H1 (cell line): ENCODE measurements around the gene MUC5B. TPM values are rescaled to one million over a fixed set of nuclear protein-coding genes. Genes with fewer than 3 reads are reported as not detected.

Experiments used
- CTCF ChIA-PET: fragments of 300-600 bp; sonication (Branson Sonifier 250); formaldehyde crosslinking; loops from one replicate; lab custom pipeline; 2021; ENCODE audit not compliant: partially characterized antibody; lab: Charles Lee
- POLR2A ChIA-PET: fragments of 300-600 bp; sonication (Branson Sonifier 250); formaldehyde crosslinking; loops from one replicate; lab custom pipeline; 2021; ENCODE audit warnings: inconsistent platforms; ENCODE audit not compliant: partially characterized antibody; lab: Charles Lee
- DNase-seq, 2 experiments: peaks; one replicate each; pipeline versions ENCODE4 v3.0.0 to v3.0.0-alpha.2; 2010 to 2022; ENCODE audit warnings: low spot score in 2 of 2, low read depth in 1 of 2, mixed read lengths in 1 of 2
- FAIRE-seq: peaks from 2 replicates; lab custom pipeline; 2011; peaks lifted over from hg19 to GRCh38; lab: Jason Lieb, UNC
- H2AFZ ChIP-seq: 2 replicates; pipeline ENCODE4 v1.8.1; 2012; ENCODE audit warnings: low read length, inconsistent platforms
- H2AK5ac ChIP-seq: 2 replicates; pipeline ENCODE4 v1.6.1; 2013; ENCODE audit warnings: low read depth, low read length
- H2BK120ac ChIP-seq: replicated peaks from 2 replicates; pipeline ENCODE3; 2013; ENCODE audit warnings: low read depth, low read length, inconsistent platforms
- H2BK12ac ChIP-seq: 2 replicates; pipeline ENCODE4 v1.6.1; 2013; ENCODE audit warnings: low read depth, low read length
- H2BK15ac ChIP-seq: 2 replicates; pipeline ENCODE4 v1.6.1; 2013; ENCODE audit warnings: low read length
- H2BK20ac ChIP-seq: 2 replicates; pipeline ENCODE4 v1.6.1; 2013; ENCODE audit warnings: low read length
- H2BK5ac ChIP-seq: 2 replicates; pipeline ENCODE4 v1.6.1; 2013; ENCODE audit warnings: low read depth, low read length
- H3K14ac ChIP-seq: 2 replicates; pipeline ENCODE4 v1.6.1; 2013; ENCODE audit warnings: inconsistent platforms; ENCODE audit not compliant: insufficient read length
- H3K18ac ChIP-seq: 2 replicates; pipeline ENCODE4 v1.6.1; 2013; ENCODE audit warnings: low read length; ENCODE audit errors: extremely low read depth
- H3K23ac ChIP-seq: 2 replicates; pipeline ENCODE4 v1.6.1; 2013; ENCODE audit warnings: inconsistent platforms; ENCODE audit not compliant: insufficient read length
- H3K23me2 ChIP-seq: 2 replicates; pipeline ENCODE4 v1.6.1; 2013; ENCODE audit warnings: low read depth, low read length
- H3K27ac ChIP-seq: 2 replicates; pipeline ENCODE4 v1.6.1; 2011; ENCODE audit warnings: low read depth, low read length, inconsistent platforms
- H3K27me3 ChIP-seq, 4 experiments: replicated peaks in 1 of 4; 1 replicate in 1 of 4; 2 replicates in 3 of 4; pipeline versions ENCODE4 v1.6.1 to v1.8.1; 2011 to 2013; ENCODE audit warnings: low read length in 3 of 4, mild to moderate bottlenecking in 3 of 4, inconsistent platforms in 2 of 4, mixed read lengths in 2 of 4, moderate library complexity in 1 of 4; ENCODE audit not compliant: control insufficient read depth in 3 of 4, insufficient read depth in 3 of 4; ENCODE audit errors: extremely low read depth in 1 of 4
- H3K36me3 ChIP-seq, 4 experiments: 2 replicates each; pipeline versions ENCODE4 v1.6.1 to v1.8.1; 2011 to 2013; ENCODE audit warnings: mild to moderate bottlenecking in 4 of 4, low read length in 3 of 4, moderate library complexity in 2 of 4, control low read depth in 1 of 4, inconsistent platforms in 1 of 4; ENCODE audit not compliant: insufficient read depth in 4 of 4, control insufficient read depth in 2 of 4
- H3K4ac ChIP-seq: replicated peaks from 2 replicates; pipeline ENCODE3; 2013; ENCODE audit warnings: low read length, low read depth, mixed read lengths, inconsistent platforms; ENCODE audit not compliant: insufficient read length
- H3K4me1 ChIP-seq, 4 experiments: replicated peaks in 1 of 4; 1 replicate in 1 of 4; 2 replicates in 3 of 4; pipeline versions ENCODE4 v1.6.1 to v1.8.1; 2011 to 2013; ENCODE audit warnings: low read length in 3 of 4, inconsistent platforms in 2 of 4, mixed read lengths in 1 of 4; ENCODE audit not compliant: insufficient read depth in 4 of 4, control insufficient read depth in 3 of 4
- H3K4me2 ChIP-seq, 2 experiments: 2 replicates each; pipeline versions ENCODE4 v1.6.1 to v1.8.1; 2011 to 2013; ENCODE audit warnings: low read depth in 2 of 2, low read length in 2 of 2, control low read depth in 1 of 2, inconsistent platforms in 1 of 2, mild to moderate bottlenecking in 1 of 2; ENCODE audit not compliant: insufficient read depth in 1 of 2
- H3K4me3 ChIP-seq, 4 experiments: fragments of 200-600, 300-600 bp in 1 of 4; sonication (generic), shearing (Covaris generic), sonication (Bioruptor Twin) in 1 of 4; 2 replicates each; pipeline versions ENCODE4 v1.5.1 to v1.8.1; 2011 to 2016; ENCODE audit warnings: low read length in 4 of 4, low read depth in 3 of 4, control low read depth in 2 of 4, inconsistent platforms in 2 of 4, mild to moderate bottlenecking in 2 of 4, mixed read lengths in 1 of 4, moderate library complexity in 1 of 4; ENCODE audit not compliant: insufficient read depth in 2 of 4; ENCODE audit errors: extremely low read depth in 1 of 4
- H3K56ac ChIP-seq: replicated peaks from 2 replicates; pipeline ENCODE3; 2013; ENCODE audit warnings: low read depth, mild to moderate bottlenecking, mixed read lengths, low read length, inconsistent platforms; ENCODE audit not compliant: insufficient read length
- H3K79me1 ChIP-seq: 2 replicates; pipeline ENCODE4 v1.6.1; 2013; ENCODE audit warnings: low read depth, low read length, control low read depth
- H3K79me2 ChIP-seq, 2 experiments: 2 replicates each; pipeline versions ENCODE4 v1.6.1 to v1.8.1; 2012 to 2013; ENCODE audit warnings: low read length in 2 of 2, mild to moderate bottlenecking in 2 of 2, inconsistent platforms in 1 of 2; ENCODE audit not compliant: insufficient read depth in 2 of 2, control insufficient read depth in 1 of 2
- H3K9ac ChIP-seq, 4 experiments: replicated peaks in 1 of 4; 1 replicate in 1 of 4; 2 replicates in 3 of 4; pipeline versions ENCODE4 v1.6.1 to v1.8.1; 2011 to 2013; ENCODE audit warnings: low read depth in 3 of 4, low read length in 3 of 4, control low read depth in 2 of 4, mild to moderate bottlenecking in 2 of 4, moderate library complexity in 2 of 4, inconsistent platforms in 1 of 4; ENCODE audit errors: extremely low read depth in 1 of 4
- H3K9me3 ChIP-seq, 2 experiments: 2 replicates each; pipeline versions ENCODE4 v1.6.1 to v1.8.1; 2012 to 2013; ENCODE audit warnings: mild to moderate bottlenecking in 2 of 2, moderate library complexity in 2 of 2, control low read depth in 1 of 2, inconsistent platforms in 1 of 2, low read depth in 1 of 2, low read length in 1 of 2, mixed read lengths in 1 of 2; ENCODE audit not compliant: insufficient read depth in 2 of 2
- H4K20me1 ChIP-seq, 2 experiments: replicated peaks in 1 of 2; 2 replicates each; pipeline versions ENCODE3 to v1.8.1; 2011 to 2013; ENCODE audit warnings: inconsistent platforms in 2 of 2, low read length in 2 of 2, mild to moderate bottlenecking in 1 of 2; ENCODE audit not compliant: insufficient read depth in 2 of 2, control insufficient read depth in 1 of 2
- H4K5ac ChIP-seq: 2 replicates; pipeline ENCODE4 v1.6.1; 2013; ENCODE audit warnings: low read length, low read depth, mixed read lengths, inconsistent platforms; ENCODE audit not compliant: insufficient read length
- H4K8ac ChIP-seq: 2 replicates; pipeline ENCODE4 v1.8.0; 2013; ENCODE audit warnings: mild to moderate bottlenecking, moderate library complexity, low read length, inconsistent platforms; ENCODE audit not compliant: insufficient read depth; ENCODE audit errors: extremely low read depth
- H4K91ac ChIP-seq: replicated peaks from 2 replicates; pipeline ENCODE3; 2013; ENCODE audit warnings: low read length, mixed read lengths, inconsistent platforms; ENCODE audit not compliant: insufficient read length
- CTCF ChIP-seq, 3 experiments: IDR thresholded peaks; 1 replicate in 2 of 3; 2 replicates in 1 of 3; pipeline versions ENCODE4 v1.5.1 to v1.6.1; 2011; ENCODE audit warnings: low read length in 3 of 3, mild to moderate bottlenecking in 3 of 3, inconsistent platforms in 2 of 3, low read depth in 1 of 3, moderate library complexity in 1 of 3; ENCODE audit not compliant: insufficient read depth in 1 of 3; ENCODE audit errors: control extremely low read depth in 1 of 3
- EGR1 ChIP-seq: IDR thresholded peaks from 2 replicates; pipeline ENCODE4 v1.6.1; 2011; ENCODE audit warnings: low read depth, low read length, borderline replicate concordance
- JUN ChIP-seq: IDR thresholded peaks from 2 replicates; pipeline ENCODE4 v1.6.1; 2011; ENCODE audit warnings: low read depth, mild to moderate bottlenecking, improper control_type of control experiment, low read length
- KDM1A ChIP-seq: fragments of 200-600, 300-600 bp; sonication (generic); IDR thresholded peaks from 2 replicates; pipeline ENCODE4 v1.7.1; 2016; ENCODE audit warnings: mild to moderate bottlenecking, low read length, borderline replicate concordance
- NANOG ChIP-seq: IDR thresholded peaks from 2 replicates; pipeline ENCODE4 v1.6.1; 2011; ENCODE audit warnings: low read length, low read depth, mild to moderate bottlenecking, inconsistent platforms; ENCODE audit not compliant: insufficient read depth, poor library complexity, severe bottlenecking
- PHF8 ChIP-seq: fragments of 200-600 bp; sonication (generic); conservative IDR thresholded peaks from 2 replicates; pipeline ENCODE4 v1.7.1; 2012; ENCODE audit warnings: low read depth, mild to moderate bottlenecking, inconsistent platforms, low read length, moderate library complexity
- SP4 ChIP-seq: IDR thresholded peaks from 2 replicates; pipeline ENCODE4 v1.6.1; 2012; ENCODE audit warnings: low read length, inconsistent platforms
- SRF ChIP-seq: IDR thresholded peaks from 2 replicates; pipeline ENCODE4 v1.6.1; 2011; ENCODE audit warnings: mild to moderate bottlenecking, low read depth, low read length, moderate library complexity
- TAF7 ChIP-seq: optimal IDR thresholded peaks from 2 replicates; pipeline ENCODE3; 2011; ENCODE audit warnings: low read depth, mild to moderate bottlenecking, inconsistent platforms, low read length, moderate library complexity, borderline replicate concordance
- TCF12 ChIP-seq: IDR thresholded peaks from 2 replicates; pipeline ENCODE4 v1.6.1; 2011; ENCODE audit warnings: low read depth, mild to moderate bottlenecking, low read length
- ZNF274 ChIP-seq: IDR thresholded peaks from 2 replicates; pipeline ENCODE4 v1.7.0; 2012; ENCODE audit warnings: low read length, borderline replicate concordance; ENCODE audit errors: extremely low read depth
- whole genome bisulfite sequencing, 2 experiments: shearing (Covaris generic) in 1 of 2; methylation state at CpG; one replicate each; pipeline versions ENCODE4 v1.1.6 to v1.1.7; 2013 to 2015; ENCODE audit warnings: low lambda C conversion rate in 2 of 2, mixed read lengths in 2 of 2, inconsistent platforms in 1 of 2, low coverage in 1 of 2, missing lambda C conversion rate in 1 of 2; ENCODE audit not compliant: insufficient replicate concordance in 2 of 2, insufficient coverage in 1 of 2, insufficient read length in 1 of 2; ENCODE audit errors: extremely low coverage in 1 of 2, missing lambda C conversion rate in 1 of 2; 5-methylcytosine and 5-hydroxymethylcytosine counted together
- polyA plus RNA-seq, 7 experiments: library from polyadenylated mRNA; depleted of rRNA in 3 of 7; stranded (reverse) in 5 of 7; unstranded in 2 of 7; fragments of >200 nt in 5 of 7; fragments of 200-250 nt in 2 of 7; gene quantifications; 1 replicate in 5 of 7; 2 replicates in 1 of 7; 4 replicates in 1 of 7; pipeline versions ENCODE4 v1.2.1 to v1.2.3, GENCODE V29; 2011 to 2013; ENCODE audit warnings: missing spikeins in 2 of 7, mixed read lengths in 2 of 7
- total RNA-seq: library from RNA; stranded (reverse); fragmentation: NEBNext Ultra II Directional; extraction: Animal tissue kit (Norgen Biotek cat#: 25700); gene quantifications from 2 replicates; pipeline ENCODE4 v1.2.1, GENCODE V29; 2021

MUC5B gene
- total and polyA plus RNA-seq, 2 of the 8 experiments (the other 6 are each of a cell fraction or from before 2014, with no cell fraction given) = 0.02 to 0.03 TPM

- no peak overlapping the region for H2BK20ac ChIP-seq
- H2BK120ac ChIP-seq = no peak overlapping the region
- ChIA-PET POLR2A (no interaction called here), CTCF (interaction anchor here (0.6 kb wide), 1 partner anchor 112 kb away, joined by 3 read pairs; no protein-coding TSS in a partner anchor)
- H4K91ac ChIP-seq = no peak overlapping the region
- no peaks in the 10 kb centered on the region for H3K27me3 ChIP-seq
- FAIRE-seq (no peak), DNase-seq (no peak)
- WGBS, 2 experiments = 94% methylated on average over 18 of the region's 18 CpGs; no CpG with 5 or more reads in 1 of the 2 experiments
- H3K4me1 ChIP-seq = no peaks in the 10 kb centered on the region
- H3K18ac ChIP-seq = no peak overlapping the region
- no peak overlapping the region for H2BK12ac ChIP-seq
- H3K79me2 ChIP-seq = no peaks in the 10 kb centered on the region
- no peaks in the 10 kb centered on the region; a peak in 1 of 4 replicates for H3K9me3 ChIP-seq
- H3K4me2 ChIP-seq = no peak overlapping the region
- H4K20me1 ChIP-seq = peaks cover 0 to 7% of the 10 kb centered on the region in 2 experiments
- no peak overlapping the region for H4K5ac ChIP-seq
- 0 out of 2 replicates have a peak, but pooled peaks cover 6% of the 10 kb centered on the region for H3K79me1 ChIP-seq
- no peak overlapping the region for H3K27ac ChIP-seq
- no peak overlapping the region for H3K14ac ChIP-seq
- H2BK15ac ChIP-seq = no peak overlapping the region
- H3K23me2 ChIP-seq = no peaks in the 10 kb centered on the region
- no peak overlapping the region for H3K56ac ChIP-seq
- no peak overlapping the region for H4K8ac ChIP-seq
- H2BK5ac ChIP-seq = no peak overlapping the region
- H3K4ac ChIP-seq = no peak overlapping the region
- H3K4me3 ChIP-seq = no peak overlapping the region
- no peak overlapping the region for H2AK5ac ChIP-seq
- H3K23ac ChIP-seq = no peak overlapping the region
- H3K9ac ChIP-seq = no peak overlapping the region
- peaks cover 2 to 14% (median 11%) of the 10 kb centered on the region in 4 experiments; a peak in 6 of 8 replicates for H3K36me3 ChIP-seq
- H2AFZ ChIP-seq = no peak overlapping the region
- TF ChIP-seq TAF7 (no peak), KDM1A (no peak), CTCF (IDR thresholded peaks at IDR 0.05; ENCODE audit: control extremely low read depth in 1 of 3, insufficient read depth in 1 of 3, low read depth in 1 of 3, low read length in 3 of 3) (no peak), SP4 (no peak), TCF12 (no peak), ZNF274 (no peak), PHF8 (no peak), EGR1 (no peak), NANOG (no peak), SRF (no peak), JUN (no peak)
Measured at GRCh38 chr11:1275021-1275420, 52.2 kb downstream of the MUC5B start.
